HepG2 (cell line): ENCODE data around the gene PIP4K2B. TPM values are rescaled to one million over a fixed set of nuclear protein-coding genes. Genes with fewer than 3 reads are reported as not detected.

Experiments used
- DPF2 ChIP-seq: sonication (generic); formaldehyde crosslinking; IDR thresholded peaks from 2 replicates; pipeline ENCODE4 v1.4.0; 2020; ENCODE audit warnings: mild to moderate bottlenecking, low read depth, missing genetic modification reagents, borderline replicate concordance
- IRF2 ChIP-seq: IDR thresholded peaks from 2 replicates; pipeline ENCODE4 v1.6.1; 2018; ENCODE audit warnings: missing genetic modification reagents, missing compliant biosample characterization
- NCOA2 ChIP-seq: sonication (generic); formaldehyde crosslinking; IDR thresholded peaks from 2 replicates; pipeline ENCODE4 v1.8.0; 2022; ENCODE audit warnings: inconsistent platforms
- NONO ChIP-seq, 2 experiments: fragments of 450-650 bp in 1 of 2; sonication (generic) in 1 of 2; formaldehyde crosslinking in 1 of 2; IDR thresholded peaks in 1 of 2; conservative IDR thresholded peaks in 1 of 2; 2 replicates each; pipeline versions ENCODE4 v1.6.1 to v1.8.0; 2017 to 2022; ENCODE audit warnings: mild to moderate bottlenecking in 1 of 2, missing genetic modification reagents in 1 of 2, moderate library complexity in 1 of 2
- PLRG1 ChIP-seq: fragments of 450-650 bp; conservative IDR thresholded peaks from 2 replicates; pipeline ENCODE4 v1.6.1; 2016
- YEATS4 ChIP-seq: sonication (generic); formaldehyde crosslinking; IDR thresholded peaks from 2 replicates; pipeline ENCODE4 v1.4.0; 2020; ENCODE audit warnings: missing genetic modification reagents, borderline replicate concordance
- YY1 ChIP-seq: IDR thresholded peaks from 2 replicates; pipeline ENCODE4 v1.6.1; 2011; ENCODE audit warnings: low read length, low read depth, moderate library complexity, mild to moderate bottlenecking; ENCODE audit not compliant: insufficient read depth, insufficient replicate concordance
- ZNF432 ChIP-seq: sonication (generic); formaldehyde crosslinking; IDR thresholded peaks from 2 replicates; pipeline ENCODE4 v1.5.0; 2020; ENCODE audit warnings: missing genetic modification reagents, mild to moderate bottlenecking, borderline replicate concordance
- ZNF790 ChIP-seq: sonication (generic); formaldehyde crosslinking; IDR thresholded peaks from 2 replicates; pipeline ENCODE4 v1.8.0; 2022; ENCODE audit warnings: missing genetic modification reagents, mild to moderate bottlenecking, borderline replicate concordance
- ZSCAN9 ChIP-seq: IDR thresholded peaks from 2 replicates; pipeline ENCODE4 v1.6.1; 2016; ENCODE audit warnings: borderline replicate concordance
- polyA plus RNA-seq, 8 experiments: library from polyadenylated mRNA; depleted of rRNA in 3 of 8; stranded (reverse) in 7 of 8; unstranded in 1 of 8; fragments of >200 nt; fragmentation: Illumina TruSeq in 4 of 8; extraction: Trizol in 4 of 8; gene quantifications; 2 replicates each; pipeline versions ENCODE4 v1.2.1 to v1.2.3, GENCODE V29; 2011 to 2016; ENCODE audit warnings: low read depth in 4 of 8, missing spikeins in 1 of 8, mixed read lengths in 1 of 8; ENCODE audit not compliant: insufficient read depth in 1 of 8
- total RNA-seq, 5 experiments: library from RNA; depleted of rRNA; stranded (reverse); fragments of >200 nt; fragmentation: Illumina TruSeq; extraction: Trizol; gene quantifications; 2 replicates each; pipeline ENCODE4 v1.2.3, GENCODE V29; 2016; ENCODE audit warnings: low read depth in 1 of 5
- TF ChIP-seq, protein P1 (sequence below): sonication (generic); formaldehyde crosslinking; IDR thresholded peaks from 2 replicates; pipeline ENCODE4 v1.4.0; 2020; ENCODE audit warnings: low read depth, missing genetic modification reagents
- TF ChIP-seq, protein P2 (sequence below): sonication (generic); formaldehyde crosslinking; IDR thresholded peaks from 2 replicates; pipeline ENCODE4 v1.5.0; 2020; ENCODE audit warnings: mild to moderate bottlenecking, low read depth, missing genetic modification reagents, borderline replicate concordance
- TF ChIP-seq, protein P3 (sequence below): sonication (generic); formaldehyde crosslinking; IDR thresholded peaks from 2 replicates; pipeline ENCODE4 v1.4.0; 2020; ENCODE audit warnings: low read depth, mild to moderate bottlenecking, missing genetic modification reagents
- TF ChIP-seq, protein P4 (sequence below): sonication (generic); formaldehyde crosslinking; IDR thresholded peaks from 2 replicates; pipeline ENCODE4 v1.9.0; 2021; ENCODE audit warnings: mild to moderate bottlenecking, missing genetic modification reagents
- TF ChIP-seq, protein P5 (sequence below): sonication (generic); formaldehyde crosslinking; IDR thresholded peaks from 2 replicates; pipeline ENCODE4 v1.5.0; 2020; ENCODE audit warnings: missing genetic modification reagents, mild to moderate bottlenecking, borderline replicate concordance

Gene PIP4K2B
- total and polyA plus RNA-seq, 2 of the 13 experiments (the other 11 are each of a cell fraction or from before 2014, with no cell fraction given): 20.4 to 54.0 TPM

DNA sequence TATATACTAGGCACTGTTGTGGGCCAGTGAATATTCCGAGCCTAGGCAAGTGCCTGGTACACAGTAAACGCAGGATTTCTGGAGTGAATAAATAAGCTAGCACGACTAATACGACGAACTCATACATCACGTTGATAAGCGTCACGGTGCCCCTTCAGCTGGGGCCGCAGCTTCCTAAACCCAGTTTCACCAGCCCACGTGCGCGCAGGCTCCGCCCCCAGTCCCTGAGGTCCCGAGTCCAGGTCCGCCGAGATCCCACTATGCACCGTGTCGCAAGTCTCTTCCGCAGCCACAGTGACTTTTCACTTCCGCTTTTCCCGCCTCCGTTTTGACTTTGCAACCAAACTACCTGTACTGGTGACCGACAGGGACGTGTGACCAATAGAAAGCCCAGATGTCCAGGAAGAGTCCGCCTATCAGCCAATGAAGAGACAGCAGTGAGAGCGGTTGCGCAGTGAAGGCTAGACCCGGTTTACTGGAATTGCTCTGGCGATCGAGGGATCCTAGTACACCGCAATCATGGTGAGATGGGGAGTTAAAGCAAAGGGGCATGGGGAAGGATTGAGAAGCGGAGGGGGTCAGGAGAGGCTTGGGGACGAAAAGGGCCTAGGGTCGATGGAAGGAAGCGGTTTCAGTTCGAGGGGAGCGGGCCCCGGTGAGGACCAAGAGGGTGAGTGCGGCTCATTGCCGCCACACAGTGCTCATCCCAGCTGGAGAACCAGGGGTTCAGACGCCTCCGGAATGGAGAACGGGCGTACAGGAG lies 46.9 kb downstream of the PIP4K2B start, which contains the start of gene PSMB3 (continued):
- TF ChIP-seq, protein P1, sequence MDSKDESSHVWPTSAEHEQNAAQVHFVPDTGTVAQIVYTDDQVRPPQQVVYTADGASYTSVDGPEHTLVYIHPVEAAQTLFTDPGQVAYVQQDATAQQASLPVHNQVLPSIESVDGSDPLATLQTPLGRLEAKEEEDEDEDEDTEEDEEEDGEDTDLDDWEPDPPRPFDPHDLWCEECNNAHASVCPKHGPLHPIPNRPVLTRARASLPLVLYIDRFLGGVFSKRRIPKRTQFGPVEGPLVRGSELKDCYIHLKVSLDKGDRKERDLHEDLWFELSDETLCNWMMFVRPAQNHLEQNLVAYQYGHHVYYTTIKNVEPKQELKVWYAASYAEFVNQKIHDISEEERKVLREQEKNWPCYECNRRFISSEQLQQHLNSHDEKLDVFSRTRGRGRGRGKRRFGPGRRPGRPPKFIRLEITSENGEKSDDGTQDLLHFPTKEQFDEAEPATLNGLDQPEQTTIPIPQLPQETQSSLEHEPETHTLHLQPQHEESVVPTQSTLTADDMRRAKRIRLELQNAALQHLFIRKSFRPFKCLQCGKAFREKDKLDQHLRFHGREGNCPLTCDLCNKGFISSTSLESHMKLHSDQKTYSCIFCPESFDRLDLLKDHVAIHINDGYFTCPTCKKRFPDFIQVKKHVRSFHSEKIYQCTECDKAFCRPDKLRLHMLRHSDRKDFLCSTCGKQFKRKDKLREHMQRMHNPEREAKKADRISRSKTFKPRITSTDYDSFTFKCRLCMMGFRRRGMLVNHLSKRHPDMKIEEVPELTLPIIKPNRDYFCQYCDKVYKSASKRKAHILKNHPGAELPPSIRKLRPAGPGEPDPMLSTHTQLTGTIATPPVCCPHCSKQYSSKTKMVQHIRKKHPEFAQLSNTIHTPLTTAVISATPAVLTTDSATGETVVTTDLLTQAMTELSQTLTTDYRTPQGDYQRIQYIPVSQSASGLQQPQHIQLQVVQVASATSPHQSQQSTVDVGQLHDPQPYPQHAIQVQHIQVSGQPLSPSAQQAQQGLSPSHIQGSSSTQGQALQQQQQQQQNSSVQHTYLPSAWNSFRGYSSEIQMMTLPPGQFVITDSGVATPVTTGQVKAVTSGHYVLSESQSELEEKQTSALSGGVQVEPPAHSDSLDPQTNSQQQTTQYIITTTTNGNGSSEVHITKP (CRISPR knock-in tag): peak; percentile 87; the same call in 1 of the 2 replicates
- TF ChIP-seq NCOA2 (CRISPR knock-in tag) (peak; percentile 61), IRF2 (CRISPR knock-in tag) (peak; percentile 86; the same call in 1 of the 2 replicates), ZSCAN9 (CRISPR knock-in tag) (peak; percentile 82; the same call in 1 of the 2 replicates), ZNF790 (no peak), YEATS4 (CRISPR knock-in tag) (peak; percentile 93), DPF2 (CRISPR knock-in tag) (no peak; the same call in 1 of the 2 replicates), ZNF432 (CRISPR knock-in tag) (no peak), PLRG1 (no peak), NONO (IDR thresholded peaks at IDR 0.05) (no peak), NONO (CRISPR knock-in tag; conservative IDR thresholded peaks at IDR 0.05) (peak; percentile 62), YY1 (peak; percentile 63)
- TF ChIP-seq, protein P2, sequence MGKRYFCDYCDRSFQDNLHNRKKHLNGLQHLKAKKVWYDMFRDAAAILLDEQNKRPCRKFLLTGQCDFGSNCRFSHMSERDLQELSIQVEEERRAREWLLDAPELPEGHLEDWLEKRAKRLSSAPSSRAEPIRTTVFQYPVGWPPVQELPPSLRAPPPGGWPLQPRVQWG (CRISPR knock-in tag): no peak
- TF ChIP-seq, protein P3, sequence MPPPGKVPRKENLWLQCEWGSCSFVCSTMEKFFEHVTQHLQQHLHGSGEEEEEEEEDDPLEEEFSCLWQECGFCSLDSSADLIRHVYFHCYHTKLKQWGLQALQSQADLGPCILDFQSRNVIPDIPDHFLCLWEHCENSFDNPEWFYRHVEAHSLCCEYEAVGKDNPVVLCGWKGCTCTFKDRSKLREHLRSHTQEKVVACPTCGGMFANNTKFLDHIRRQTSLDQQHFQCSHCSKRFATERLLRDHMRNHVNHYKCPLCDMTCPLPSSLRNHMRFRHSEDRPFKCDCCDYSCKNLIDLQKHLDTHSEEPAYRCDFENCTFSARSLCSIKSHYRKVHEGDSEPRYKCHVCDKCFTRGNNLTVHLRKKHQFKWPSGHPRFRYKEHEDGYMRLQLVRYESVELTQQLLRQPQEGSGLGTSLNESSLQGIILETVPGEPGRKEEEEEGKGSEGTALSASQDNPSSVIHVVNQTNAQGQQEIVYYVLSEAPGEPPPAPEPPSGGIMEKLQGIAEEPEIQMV (CRISPR knock-in tag): peak; percentile 90
- TF ChIP-seq, protein P4, sequence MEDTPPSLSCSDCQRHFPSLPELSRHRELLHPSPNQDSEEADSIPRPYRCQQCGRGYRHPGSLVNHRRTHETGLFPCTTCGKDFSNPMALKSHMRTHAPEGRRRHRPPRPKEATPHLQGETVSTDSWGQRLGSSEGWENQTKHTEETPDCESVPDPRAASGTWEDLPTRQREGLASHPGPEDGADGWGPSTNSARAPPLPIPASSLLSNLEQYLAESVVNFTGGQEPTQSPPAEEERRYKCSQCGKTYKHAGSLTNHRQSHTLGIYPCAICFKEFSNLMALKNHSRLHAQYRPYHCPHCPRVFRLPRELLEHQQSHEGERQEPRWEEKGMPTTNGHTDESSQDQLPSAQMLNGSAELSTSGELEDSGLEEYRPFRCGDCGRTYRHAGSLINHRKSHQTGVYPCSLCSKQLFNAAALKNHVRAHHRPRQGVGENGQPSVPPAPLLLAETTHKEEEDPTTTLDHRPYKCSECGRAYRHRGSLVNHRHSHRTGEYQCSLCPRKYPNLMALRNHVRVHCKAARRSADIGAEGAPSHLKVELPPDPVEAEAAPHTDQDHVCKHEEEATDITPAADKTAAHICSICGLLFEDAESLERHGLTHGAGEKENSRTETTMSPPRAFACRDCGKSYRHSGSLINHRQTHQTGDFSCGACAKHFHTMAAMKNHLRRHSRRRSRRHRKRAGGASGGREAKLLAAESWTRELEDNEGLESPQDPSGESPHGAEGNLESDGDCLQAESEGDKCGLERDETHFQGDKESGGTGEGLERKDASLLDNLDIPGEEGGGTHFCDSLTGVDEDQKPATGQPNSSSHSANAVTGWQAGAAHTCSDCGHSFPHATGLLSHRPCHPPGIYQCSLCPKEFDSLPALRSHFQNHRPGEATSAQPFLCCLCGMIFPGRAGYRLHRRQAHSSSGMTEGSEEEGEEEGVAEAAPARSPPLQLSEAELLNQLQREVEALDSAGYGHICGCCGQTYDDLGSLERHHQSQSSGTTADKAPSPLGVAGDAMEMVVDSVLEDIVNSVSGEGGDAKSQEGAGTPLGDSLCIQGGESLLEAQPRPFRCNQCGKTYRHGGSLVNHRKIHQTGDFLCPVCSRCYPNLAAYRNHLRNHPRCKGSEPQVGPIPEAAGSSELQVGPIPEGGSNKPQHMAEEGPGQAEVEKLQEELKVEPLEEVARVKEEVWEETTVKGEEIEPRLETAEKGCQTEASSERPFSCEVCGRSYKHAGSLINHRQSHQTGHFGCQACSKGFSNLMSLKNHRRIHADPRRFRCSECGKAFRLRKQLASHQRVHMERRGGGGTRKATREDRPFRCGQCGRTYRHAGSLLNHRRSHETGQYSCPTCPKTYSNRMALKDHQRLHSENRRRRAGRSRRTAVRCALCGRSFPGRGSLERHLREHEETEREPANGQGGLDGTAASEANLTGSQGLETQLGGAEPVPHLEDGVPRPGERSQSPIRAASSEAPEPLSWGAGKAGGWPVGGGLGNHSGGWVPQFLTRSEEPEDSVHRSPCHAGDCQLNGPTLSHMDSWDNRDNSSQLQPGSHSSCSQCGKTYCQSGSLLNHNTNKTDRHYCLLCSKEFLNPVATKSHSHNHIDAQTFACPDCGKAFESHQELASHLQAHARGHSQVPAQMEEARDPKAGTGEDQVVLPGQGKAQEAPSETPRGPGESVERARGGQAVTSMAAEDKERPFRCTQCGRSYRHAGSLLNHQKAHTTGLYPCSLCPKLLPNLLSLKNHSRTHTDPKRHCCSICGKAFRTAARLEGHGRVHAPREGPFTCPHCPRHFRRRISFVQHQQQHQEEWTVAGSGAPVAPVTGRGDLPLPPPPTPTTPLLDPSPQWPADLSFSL: no peak
- TF ChIP-seq, protein P5, sequence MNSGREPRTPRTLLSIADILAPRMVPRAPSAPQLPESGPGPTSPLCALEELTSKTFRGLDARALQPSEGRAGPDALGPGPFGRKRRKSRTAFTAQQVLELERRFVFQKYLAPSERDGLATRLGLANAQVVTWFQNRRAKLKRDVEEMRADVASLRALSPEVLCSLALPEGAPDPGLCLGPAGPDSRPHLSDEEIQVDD (CRISPR knock-in tag): no peak
